BLaER1 (cell line): Measurements from ENCODE around the gene ASPM.

Experiments used
- H3K27ac ChIP-seq: shearing (Covaris generic); formaldehyde crosslinking; 2 replicates; pipeline ENCODE4 v1.8.1; 2022
- H3K27me3 ChIP-seq: shearing (Covaris generic); formaldehyde crosslinking; 2 replicates; pipeline ENCODE4 v1.8.1; 2022
- H3K36me3 ChIP-seq: shearing (Covaris generic); formaldehyde crosslinking; 2 replicates; pipeline ENCODE4 v1.8.1; 2022
- H3K4me1 ChIP-seq: shearing (Covaris generic); formaldehyde crosslinking; 2 replicates; pipeline ENCODE4 v1.8.1; 2022
- H3K4me2 ChIP-seq: shearing (Covaris generic); formaldehyde crosslinking; 2 replicates; pipeline ENCODE4 v1.8.1; 2022
- H3K4me3 ChIP-seq: shearing (Covaris generic); formaldehyde crosslinking; 2 replicates; pipeline ENCODE4 v1.8.1; 2022
- H3K9ac ChIP-seq: shearing (Covaris generic); formaldehyde crosslinking; 2 replicates; pipeline ENCODE4 v1.8.1; 2022
- H3K9me3 ChIP-seq: shearing (Covaris generic); formaldehyde crosslinking; 2 replicates; pipeline ENCODE4 v1.8.1; 2022
- H4K20me1 ChIP-seq: shearing (Covaris generic); formaldehyde crosslinking; 2 replicates; pipeline ENCODE4 v1.8.1; 2022
- Cebpa-rat ChIP-seq: shearing (Covaris generic); IDR thresholded peaks from 2 replicates; pipeline ENCODE4 v1.8.1; 2022

ASPM gene

GRCh38 chr1:197174818-197175217 is 28.3 kb upstream of the ASPM start:
- no peak for TF ChIP-seq Cebpa-rat
- H3K27me3 ChIP-seq: no peaks in the 10 kb centered on the region
- no peak overlapping the region for H3K27ac ChIP-seq
- no peaks in the 10 kb centered on the region for H4K20me1 ChIP-seq
- H3K9ac ChIP-seq: no peak overlapping the region
- H3K36me3 ChIP-seq: peaks cover 57% of the 10 kb centered on the region
- no peaks in the 10 kb centered on the region for H3K4me1 ChIP-seq
- H3K9me3 ChIP-seq: no peaks in the 10 kb centered on the region
- H3K4me3 ChIP-seq: no peak overlapping the region
- H3K4me2 ChIP-seq: no peak overlapping the region

GRCh38 chr1:197173571-197174507 is 27.4 kb upstream of the ASPM start:
- Histone ChIP-seq H3K36me3 (peaks cover 48% of the 10 kb centered on the region), H3K27me3 (no peaks in the 10 kb centered on the region), H4K20me1 (no peaks in the 10 kb centered on the region), H3K27ac (no peak overlapping the region), H3K4me3 (no peak overlapping the region), H3K4me1 (no peaks in the 10 kb centered on the region), H3K4me2 (no peak overlapping the region), H3K9me3 (no peaks in the 10 kb centered on the region), H3K9ac (no peak overlapping the region)
- TF ChIP-seq Cebpa-rat: no peak

GRCh38 chr1:197171531-197171930 is 25.1 kb upstream of the ASPM start:
- Histone ChIP-seq H3K4me2 (no peak overlapping the region), H3K36me3 (peaks cover 47% of the 10 kb centered on the region), H4K20me1 (no peaks in the 10 kb centered on the region), H3K9me3 (no peaks in the 10 kb centered on the region), H3K4me3 (no peak overlapping the region), H3K27me3 (no peaks in the 10 kb centered on the region), H3K9ac (no peak overlapping the region), H3K4me1 (no peaks in the 10 kb centered on the region), H3K27ac (no peak overlapping the region)
- TF ChIP-seq Cebpa-rat: no peak

- Histone ChIP-seq H3K27me3 (no peaks in the 10 kb centered on the region), H3K9ac (no peak overlapping the region), H4K20me1 (no peaks in the 10 kb centered on the region), H3K4me3 (no peak overlapping the region), H3K4me2 (no peak overlapping the region), H3K36me3 (peaks cover 50% of the 10 kb centered on the region), H3K4me1 (no peaks in the 10 kb centered on the region), H3K9me3 (no peaks in the 10 kb centered on the region), H3K27ac (no peak overlapping the region)
- no peak for TF ChIP-seq Cebpa-rat
These were observed 24.1 kb upstream of the ASPM start for GRCh38 chr1:197170538-197170937.

GRCh38 chr1:197159461-197159860 is 13.0 kb upstream of the ASPM start:
- H3K4me1 ChIP-seq: no peaks in the 10 kb centered on the region
- no peaks in the 10 kb centered on the region for H3K9me3 ChIP-seq
- H3K4me2 ChIP-seq: no peak overlapping the region
- no peak for TF ChIP-seq Cebpa-rat
- peaks cover 27% of the 10 kb centered on the region for H3K36me3 ChIP-seq
- no peak overlapping the region for H3K4me3 ChIP-seq
- H3K9ac ChIP-seq: no peak overlapping the region
- no peak overlapping the region for H3K27ac ChIP-seq
- no peaks in the 10 kb centered on the region for H3K27me3 ChIP-seq
- H4K20me1 ChIP-seq: no peaks in the 10 kb centered on the region

- Histone ChIP-seq H3K36me3 (peaks cover 20% of the 10 kb centered on the region), H3K9me3 (no peaks in the 10 kb centered on the region), H3K27me3 (no peaks in the 10 kb centered on the region), H3K4me3 (no peak overlapping the region), H3K27ac (no peak overlapping the region), H3K9ac (no peak overlapping the region), H3K4me2 (no peak overlapping the region), H3K4me1 (no peaks in the 10 kb centered on the region), H4K20me1 (no peaks in the 10 kb centered on the region)
- TF ChIP-seq Cebpa-rat: no peak
These were observed 10.2 kb upstream of the ASPM start for GRCh38 chr1:197156692-197157091.

- H3K4me1 ChIP-seq: no peaks in the 10 kb centered on the region
- H3K9me3 ChIP-seq: no peaks in the 10 kb centered on the region; the same call in 1 of the 2 replicates
- no peak overlapping the region for H3K4me2 ChIP-seq
- no peak overlapping the region for H3K9ac ChIP-seq
- H4K20me1 ChIP-seq: no peaks in the 10 kb centered on the region
- H3K36me3 ChIP-seq: no peaks in the 10 kb centered on the region
- H3K27ac ChIP-seq: no peak overlapping the region
- TF ChIP-seq Cebpa-rat: no peak
- H3K4me3 ChIP-seq: no peak overlapping the region
- no peaks in the 10 kb centered on the region for H3K27me3 ChIP-seq
These were observed 6.2 kb upstream of the ASPM start for GRCh38 chr1:197152662-197153061.

- H3K4me1 ChIP-seq: no peaks in the 10 kb centered on the region
- no peaks in the 10 kb centered on the region; the same call in 1 of the 2 replicates for H3K9me3 ChIP-seq
- no peak overlapping the region for H3K4me3 ChIP-seq
- H3K4me2 ChIP-seq: no peak overlapping the region
- no peaks in the 10 kb centered on the region for H3K36me3 ChIP-seq
- H4K20me1 ChIP-seq: no peaks in the 10 kb centered on the region
- H3K9ac ChIP-seq: no peak overlapping the region
- no peaks in the 10 kb centered on the region for H3K27me3 ChIP-seq
- H3K27ac ChIP-seq: no peak overlapping the region
- no peak for TF ChIP-seq Cebpa-rat
These were observed 4.7 kb upstream of the ASPM start for GRCh38 chr1:197151185-197151584.

- no peak for TF ChIP-seq Cebpa-rat
- no peak overlapping the region for H3K9ac ChIP-seq
- H3K27ac ChIP-seq: no peak overlapping the region
- H3K36me3 ChIP-seq: no peaks in the 10 kb centered on the region
- H3K4me1 ChIP-seq: no peaks in the 10 kb centered on the region
- no peak overlapping the region for H3K4me2 ChIP-seq
- H3K4me3 ChIP-seq: no peak overlapping the region
- H3K9me3 ChIP-seq: no peaks in the 10 kb centered on the region; the same call in 1 of the 2 replicates
- no peaks in the 10 kb centered on the region for H4K20me1 ChIP-seq
- H3K27me3 ChIP-seq: no peaks in the 10 kb centered on the region
These were observed 4.0 kb upstream of the ASPM start for GRCh38 chr1:197150336-197151005.

- no peaks in the 10 kb centered on the region; the same call in 1 of the 2 replicates for H3K9me3 ChIP-seq
- H3K36me3 ChIP-seq: no peaks in the 10 kb centered on the region
- no peak overlapping the region for H3K4me3 ChIP-seq
- TF ChIP-seq Cebpa-rat: no peak
- H4K20me1 ChIP-seq: no peaks in the 10 kb centered on the region
- H3K27me3 ChIP-seq: no peaks in the 10 kb centered on the region
- no peak overlapping the region for H3K9ac ChIP-seq
- H3K4me2 ChIP-seq: no peak overlapping the region
- peaks cover 11% of the 10 kb centered on the region for H3K4me1 ChIP-seq
- no peak overlapping the region for H3K27ac ChIP-seq
These were observed 2.9 kb upstream of the ASPM start for GRCh38 chr1:197149340-197149739.
